LNCAP (cell line): ENCODE data around the gene ERICH6.

Experiments used
- CTCF ChIP-seq: fragments of 450-650 bp; IDR thresholded peaks from 2 replicates; pipeline ENCODE4 v1.5.1; 2017; ENCODE audit warnings: mild to moderate bottlenecking

The ERICH6 gene

GRCh38 chr3:150613709-150614480 is 89.8 kb downstream of the ERICH6 start:
- TF ChIP-seq CTCF: no peak

- TF ChIP-seq CTCF: no peak
Observed at GRCh38 chr3:150613034-150613433, 90.7 kb downstream of the ERICH6 start.

GRCh38 chr3:150612494-150612893 is 91.2 kb downstream of the ERICH6 start:
- TF ChIP-seq CTCF: no peak

GRCh38 chr3:150611666-150612065 is 92.1 kb downstream of the ERICH6 start:
- TF ChIP-seq CTCF: no peak

GRCh38 chr3:150610785-150611184 is 92.9 kb downstream of the ERICH6 start:
- no peak for TF ChIP-seq CTCF

GRCh38 chr3:150609988-150610387 is 93.7 kb downstream of the ERICH6 start:
- TF ChIP-seq CTCF: no peak
